Transverse colon (tissue), 4 donors: ENCODE measurements around the gene RPS4Y2. TPM values are rescaled to one million over a fixed set of nuclear protein-coding genes. Genes with fewer than 3 reads are reported as not detected.

ENCODE experiments used
- DNase-seq: peaks from one replicate; pipeline ENCODE4 v3.0.0-alpha.2; 2019
- H3K27ac ChIP-seq, 4 donors: fragments of 200-600 bp; sonication (generic); 2 replicates each; pipeline ENCODE4 v1.5.1; 2016 to 2018; ENCODE audit warnings: inconsistent platforms in 4 of 4
- H3K27me3 ChIP-seq: fragments of 200-600 bp; sonication (generic); 2 replicates; pipeline ENCODE4 v1.5.1; 2017; ENCODE audit warnings: inconsistent platforms
- H3K36me3 ChIP-seq, 4 donors: fragments of 200-600 bp; sonication (generic); 2 replicates each; pipeline ENCODE4 v1.5.1; 2017 to 2019; ENCODE audit warnings: inconsistent platforms in 4 of 4
- H3K4me1 ChIP-seq, 4 donors: fragments of 200-600 bp; sonication (generic); 2 replicates each; pipeline ENCODE4 v1.5.1; 2017 to 2020; ENCODE audit warnings: inconsistent platforms in 4 of 4
- H3K4me3 ChIP-seq, 4 donors: fragments of 200-600 bp; sonication (generic); 1 replicate in 1 of 4; 2 replicates in 3 of 4; pipeline versions ENCODE4 v1.5.1 to v1.6.1; 2017 to 2019; ENCODE audit warnings: inconsistent platforms in 4 of 4
- H3K9me3 ChIP-seq, 2 donors: fragments of 200-600 bp; sonication (generic); 2 replicates each; pipeline ENCODE4 v1.5.1; 2017 to 2019; ENCODE audit warnings: inconsistent platforms in 2 of 2
- CTCF ChIP-seq, 5 experiments: fragments of 200-600 bp in 3 of 5; fragments of 450-650 bp in 2 of 5; sonication (generic) in 3 of 5; IDR thresholded peaks; 1 replicate in 2 of 5; 2 replicates in 3 of 5; pipeline ENCODE4 v1.5.1; 2016 to 2017; ENCODE audit warnings: antibody characterized with exemption in 5 of 5, inconsistent platforms in 3 of 5, mild to moderate bottlenecking in 2 of 5, moderate library complexity in 1 of 5
- EP300 ChIP-seq: sonication (generic); formaldehyde crosslinking; IDR thresholded peaks from one replicate; pipeline ENCODE4 v1.6.1; 2017; ENCODE audit warnings: antibody characterized with exemption, low read depth
- POLR2A ChIP-seq: fragments of 450-650 bp; IDR thresholded peaks from one replicate; pipeline ENCODE4 v1.6.1; 2016; ENCODE audit warnings: antibody characterized with exemption, mild to moderate bottlenecking, moderate library complexity
- POLR2AphosphoS5 ChIP-seq, 3 donors: sonication (generic); formaldehyde crosslinking; IDR thresholded peaks; one replicate each; pipeline ENCODE4 v1.6.1; 2016; ENCODE audit warnings: antibody characterized with exemption in 3 of 3
- WGBS, 2 donors: methylation state at CpG; one replicate each; pipeline ENCODE4 v1.1.5; 2018; ENCODE audit warnings: low coverage in 1 of 2; 5-methylcytosine and 5-hydroxymethylcytosine counted together
- in situ Hi-C, 4 donors: fragments of 200-750 bp; cut with MboI; loops; one replicate each; pipeline versions ENCODE4 v1.15.0 to v1.15.1; 2017; ENCODE audit warnings: low sequenced_read_pairs in 3 of 4, low pct_ligation_motif_present in 1 of 4, low pct_unique_long_range_greater_than_20kb in 1 of 4
- intact Hi-C: fragments of 100-400 bp; cut with DNase I; formaldehyde crosslinking; loops from one replicate; pipeline ENCODE4 v1.15.1; 2023; ENCODE audit warnings: low total_unique reads
- total RNA-seq, 4 donors: library from RNA; depleted of rRNA; stranded (reverse); fragments of >200 nt; gene quantifications; one replicate each; pipeline ENCODE4 v1.1.0, GENCODE V29; 2016

The RPS4Y2 gene
- total RNA-seq, 4 donors from 2014 or later, result not detected

DNA sequence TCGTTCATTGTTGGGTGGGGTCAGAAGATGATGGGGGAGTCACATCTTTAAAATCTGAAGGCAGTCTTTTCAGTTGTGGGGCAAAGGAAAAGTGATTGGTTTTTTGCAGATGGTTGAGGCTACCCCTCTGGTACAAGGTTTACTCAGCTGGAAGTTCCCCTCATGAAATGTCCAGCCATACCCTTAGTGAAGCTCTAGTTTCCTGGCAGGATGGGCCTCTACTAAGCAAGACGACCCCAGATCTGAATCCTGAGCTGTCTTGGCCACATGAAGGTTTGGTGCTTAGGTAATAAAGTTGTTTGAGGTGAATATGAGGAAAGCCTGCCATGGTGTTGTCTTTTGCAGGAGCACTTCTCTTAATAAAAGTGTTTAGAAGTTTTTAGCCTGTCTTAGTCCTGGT is 9.2 kb downstream of the RPS4Y2 start:
- intact Hi-C loops, result no loop called here

GRCh38 chrY:20770755-20771154 is 14.8 kb downstream of the RPS4Y2 start:
- Histone ChIP-seq H3K4me3 (no peak overlapping the region), H3K27ac (no peak overlapping the region), H3K4me1 (no peaks in the 10 kb centered on the region), H3K36me3 (no peaks in the 10 kb centered on the region), H3K9me3 (no peaks in the 10 kb centered on the region), H3K27me3 (no peaks in the 10 kb centered on the region)
- intact Hi-C loops, result no loop called here
- no CpG with 5 or more reads among the region's 3 CpGs for WGBS, 2 donors
- in situ Hi-C loops, result no loop called here
- no peak for DNase-seq
- no peak for TF ChIP-seq POLR2A
- no peak for TF ChIP-seq EP300
- no peak for TF ChIP-seq CTCF (IDR thresholded peaks at IDR 0.05)
- TF ChIP-seq POLR2AphosphoS5 (IDR thresholded peaks at IDR 0.05), result no peak

More for the DNA sequence above, 9.2 kb downstream of the RPS4Y2 start:
- Histone ChIP-seq H3K4me1 (no peaks in the 10 kb centered on the region), H3K27ac (no peak overlapping the region), H3K36me3 (no peaks in the 10 kb centered on the region), H3K9me3 (no peaks in the 10 kb centered on the region), H3K27me3 (no peaks in the 10 kb centered on the region), H3K4me3 (no peak overlapping the region)
- TF ChIP-seq CTCF (IDR thresholded peaks at IDR 0.05) (no peak), POLR2AphosphoS5 (IDR thresholded peaks at IDR 0.05) (no peak), POLR2A (no peak), EP300 (no peak)
- in situ Hi-C loops, result no loop called here
- WGBS, 2 donors, result 83% methylated on average over 1 of the region's 2 CpGs; no CpG with 5 or more reads in 1 of the 2 donors
- DNase-seq, result no peak

DNA sequence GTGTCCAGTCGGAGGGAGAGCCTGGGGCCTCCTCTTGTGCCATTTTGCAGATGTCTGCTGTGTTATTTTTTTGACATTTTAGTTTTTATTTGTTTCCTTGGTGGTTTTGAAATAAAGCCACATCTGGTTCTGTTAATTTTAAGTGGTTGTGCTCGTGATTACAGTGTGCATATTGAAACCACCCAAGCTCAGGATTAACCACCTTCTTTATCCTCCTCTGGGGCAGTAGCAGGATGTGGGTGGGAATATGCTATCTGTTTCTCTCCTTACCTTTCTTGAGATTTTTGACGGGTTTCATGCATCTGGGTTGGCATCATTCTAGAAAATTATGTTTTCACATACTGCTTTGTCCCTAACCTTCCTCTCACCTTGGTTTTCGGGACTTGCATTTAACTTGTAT is 20.2 kb downstream of the RPS4Y2 start:
- H3K4me3 ChIP-seq, result no peak overlapping the region
- no peaks in the 10 kb centered on the region for H3K9me3 ChIP-seq
- H3K27ac ChIP-seq, result no peak overlapping the region
- no peaks in the 10 kb centered on the region for H3K36me3 ChIP-seq
- DNase-seq, result no peak
- no peaks in the 10 kb centered on the region for H3K4me1 ChIP-seq
- intact Hi-C loops (no loop called here), in situ Hi-C loops (no loop called here)
- TF ChIP-seq CTCF (IDR thresholded peaks at IDR 0.05), result no peak
- TF ChIP-seq POLR2AphosphoS5 (IDR thresholded peaks at IDR 0.05), result no peak
- TF ChIP-seq POLR2A, result no peak
- TF ChIP-seq EP300, result no peak
- WGBS, 2 donors, result no CpG with 5 or more reads among the region's 4 CpGs
- H3K27me3 ChIP-seq, result no peaks in the 10 kb centered on the region

DNA sequence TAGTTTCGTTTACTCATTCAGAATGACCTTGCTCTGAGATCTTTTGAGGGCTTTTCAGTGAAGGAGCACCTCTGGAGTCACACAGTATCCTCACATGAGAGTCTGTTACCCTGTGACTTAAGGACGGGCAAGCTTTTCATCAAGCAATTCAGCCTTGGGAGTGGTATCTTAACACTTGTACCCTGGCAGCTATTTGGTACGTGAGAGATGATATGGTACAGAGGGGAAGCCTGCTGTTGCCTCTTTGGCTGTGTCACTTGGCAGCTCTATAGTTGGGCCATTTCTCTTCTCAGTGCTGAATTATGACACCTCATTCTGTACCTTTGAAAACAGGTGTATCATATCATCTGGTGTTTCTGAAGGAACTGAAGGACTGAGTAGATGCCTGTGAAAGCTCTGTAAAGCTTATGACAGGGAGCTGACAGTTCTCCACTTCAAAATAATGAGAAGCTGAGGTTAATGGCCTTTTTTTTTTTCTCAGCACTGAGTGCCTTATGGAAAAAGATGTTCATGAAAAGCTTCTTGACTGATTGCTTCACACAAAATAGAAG is 24.3 kb downstream of the RPS4Y2 start:
- Histone ChIP-seq H3K4me1 (peaks cover 0 to 6% (median 0%) of the 10 kb centered on the region in 4 donors), H3K27me3 (no peaks in the 10 kb centered on the region), H3K27ac (no peak overlapping the region), H3K4me3 (no peak overlapping the region), H3K36me3 (no peaks in the 10 kb centered on the region), H3K9me3 (no peaks in the 10 kb centered on the region)
- no peak for TF ChIP-seq EP300
- no peak for TF ChIP-seq POLR2A
- no peak for TF ChIP-seq POLR2AphosphoS5 (IDR thresholded peaks at IDR 0.05)
- no peak for TF ChIP-seq CTCF (IDR thresholded peaks at IDR 0.05)
- DNase-seq, result no peak
- intact Hi-C loops (no loop called here), in situ Hi-C loops (no loop called here)
- WGBS, 2 donors, result no CpG with 5 or more reads among the region's 3 CpGs
